ENCODE data around the gene LAMTOR4. TPM values are rescaled to one million over a fixed set of nuclear protein-coding genes. Genes with fewer than 3 reads are reported as not detected.

The LAMTOR4 gene
- total and polyA plus RNA-seq, 2 of the 13 experiments (the other 11 are each of a cell fraction or from before 2014, with no cell fraction given) = 115 to 118 TPM

DNA sequence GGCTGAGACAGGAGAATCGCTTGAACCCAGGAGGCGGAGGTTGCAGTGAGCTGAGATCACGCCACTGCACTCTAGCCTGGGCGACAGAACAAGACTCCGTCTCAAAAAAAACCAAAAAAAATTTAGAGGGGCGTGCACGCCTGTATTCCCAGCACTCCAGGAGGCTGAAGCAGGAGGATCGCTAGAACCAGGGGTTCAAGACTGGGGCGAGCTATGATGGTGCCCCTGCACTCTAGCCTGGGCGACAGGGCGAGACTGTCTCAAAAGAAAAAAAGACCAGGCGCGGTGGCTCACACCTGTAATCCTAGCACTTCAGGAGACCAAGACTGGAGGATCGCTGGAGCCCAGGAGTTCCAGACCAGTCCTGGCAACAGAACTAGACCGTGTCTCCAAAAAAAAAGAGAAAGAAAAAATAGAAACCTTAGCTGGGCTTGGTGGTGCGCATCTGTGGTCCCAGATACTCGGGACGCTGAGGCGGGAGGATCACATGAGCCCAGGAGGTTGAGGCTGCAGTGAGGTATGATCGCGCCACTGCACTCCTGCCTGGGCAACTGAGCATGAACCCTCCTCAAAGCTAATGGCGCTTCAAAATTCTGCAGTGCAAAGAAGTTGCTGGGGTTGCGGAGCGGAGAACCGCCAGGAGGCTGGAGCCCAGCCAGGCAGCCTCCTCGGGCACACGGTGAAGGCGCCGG is 22.3 kb upstream of the LAMTOR4 start (continued):
- TF ChIP-seq, protein P1, sequence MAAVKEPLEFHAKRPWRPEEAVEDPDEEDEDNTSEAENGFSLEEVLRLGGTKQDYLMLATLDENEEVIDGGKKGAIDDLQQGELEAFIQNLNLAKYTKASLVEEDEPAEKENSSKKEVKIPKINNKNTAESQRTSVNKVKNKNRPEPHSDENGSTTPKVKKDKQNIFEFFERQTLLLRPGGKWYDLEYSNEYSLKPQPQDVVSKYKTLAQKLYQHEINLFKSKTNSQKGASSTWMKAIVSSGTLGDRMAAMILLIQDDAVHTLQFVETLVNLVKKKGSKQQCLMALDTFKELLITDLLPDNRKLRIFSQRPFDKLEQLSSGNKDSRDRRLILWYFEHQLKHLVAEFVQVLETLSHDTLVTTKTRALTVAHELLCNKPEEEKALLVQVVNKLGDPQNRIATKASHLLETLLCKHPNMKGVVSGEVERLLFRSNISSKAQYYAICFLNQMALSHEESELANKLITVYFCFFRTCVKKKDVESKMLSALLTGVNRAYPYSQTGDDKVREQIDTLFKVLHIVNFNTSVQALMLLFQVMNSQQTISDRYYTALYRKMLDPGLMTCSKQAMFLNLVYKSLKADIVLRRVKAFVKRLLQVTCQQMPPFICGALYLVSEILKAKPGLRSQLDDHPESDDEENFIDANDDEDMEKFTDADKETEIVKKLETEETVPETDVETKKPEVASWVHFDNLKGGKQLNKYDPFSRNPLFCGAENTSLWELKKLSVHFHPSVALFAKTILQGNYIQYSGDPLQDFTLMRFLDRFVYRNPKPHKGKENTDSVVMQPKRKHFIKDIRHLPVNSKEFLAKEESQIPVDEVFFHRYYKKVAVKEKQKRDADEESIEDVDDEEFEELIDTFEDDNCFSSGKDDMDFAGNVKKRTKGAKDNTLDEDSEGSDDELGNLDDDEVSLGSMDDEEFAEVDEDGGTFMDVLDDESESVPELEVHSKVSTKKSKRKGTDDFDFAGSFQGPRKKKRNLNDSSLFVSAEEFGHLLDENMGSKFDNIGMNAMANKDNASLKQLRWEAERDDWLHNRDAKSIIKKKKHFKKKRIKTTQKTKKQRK (IDR thresholded peaks at IDR 0.05; ENCODE audit: low read length) = no peak
- TF ChIP-seq ZBTB38 (CRISPR knock-in tag; IDR thresholded peaks at IDR 0.05) (0 out of 2 replicates have a peak, but pooled peaks have one; percentile 10), RBAK (CRISPR knock-in tag; IDR thresholded peaks at IDR 0.05) (peak; percentile 18; the same call in 1 of the 2 replicates), ZNF589 (CRISPR knock-in tag; conservative IDR thresholded peaks at IDR 0.05) (no peak), NRL (CRISPR knock-in tag; IDR thresholded peaks at IDR 0.05; ENCODE audit: borderline replicate concordance) (no peak), PTBP1 (IDR thresholded peaks at IDR 0.05; ENCODE audit: low read depth, low read length, poor library complexity, severe bottlenecking) (no peak), ZMYM4 (CRISPR knock-in tag; IDR thresholded peaks at IDR 0.05) (no peak), ZNF782 (CRISPR knock-in tag; IDR thresholded peaks at IDR 0.05; ENCODE audit: borderline replicate concordance) (no peak), TBP (CRISPR knock-in tag; IDR thresholded peaks at IDR 0.05) (no peak), MAF1 (CRISPR knock-in tag; IDR thresholded peaks at IDR 0.05; ENCODE audit: borderline replicate concordance) (no peak), ESRRA (CRISPR knock-in tag; IDR thresholded peaks at IDR 0.05; ENCODE audit: low read depth) (no peak), CBFB (CRISPR knock-in tag; IDR thresholded peaks at IDR 0.05) (no peak), NFRKB (IDR thresholded peaks at IDR 0.05) (0 out of 2 replicates have a peak, but pooled peaks have one; percentile 20)
- TF ChIP-seq, protein P2, sequence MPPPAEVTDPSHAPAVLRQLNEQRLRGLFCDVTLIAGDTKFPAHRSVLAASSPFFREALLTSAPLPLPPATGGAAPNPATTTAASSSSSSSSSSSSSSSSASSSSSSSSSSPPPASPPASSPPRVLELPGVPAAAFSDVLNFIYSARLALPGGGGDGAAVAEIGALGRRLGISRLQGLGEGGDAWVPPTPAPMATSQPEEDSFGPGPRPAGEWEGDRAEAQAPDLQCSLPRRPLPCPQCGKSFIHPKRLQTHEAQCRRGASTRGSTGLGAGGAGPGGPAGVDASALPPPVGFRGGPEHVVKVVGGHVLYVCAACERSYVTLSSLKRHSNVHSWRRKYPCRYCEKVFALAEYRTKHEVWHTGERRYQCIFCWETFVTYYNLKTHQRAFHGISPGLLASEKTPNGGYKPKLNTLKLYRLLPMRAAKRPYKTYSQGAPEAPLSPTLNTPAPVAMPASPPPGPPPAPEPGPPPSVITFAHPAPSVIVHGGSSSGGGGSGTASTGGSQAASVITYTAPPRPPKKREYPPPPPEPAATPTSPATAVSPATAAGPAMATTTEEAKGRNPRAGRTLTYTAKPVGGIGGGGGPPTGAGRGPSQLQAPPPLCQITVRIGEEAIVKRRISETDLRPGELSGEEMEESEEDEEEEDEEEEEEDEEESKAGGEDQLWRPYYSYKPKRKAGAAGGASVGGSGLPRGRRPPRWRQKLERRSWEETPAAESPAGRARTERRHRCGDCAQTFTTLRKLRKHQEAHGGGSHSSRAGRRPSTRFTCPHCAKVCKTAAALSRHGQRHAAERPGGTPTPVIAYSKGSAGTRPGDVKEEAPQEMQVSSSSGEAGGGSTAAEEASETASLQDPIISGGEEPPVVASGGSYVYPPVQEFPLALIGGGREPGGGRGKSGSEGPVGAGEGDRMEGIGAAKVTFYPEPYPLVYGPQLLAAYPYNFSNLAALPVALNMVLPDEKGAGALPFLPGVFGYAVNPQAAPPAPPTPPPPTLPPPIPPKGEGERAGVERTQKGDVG (CRISPR knock-in tag; IDR thresholded peaks at IDR 0.05; ENCODE audit: borderline replicate concordance) = no peak
- TF ChIP-seq, protein P3, sequence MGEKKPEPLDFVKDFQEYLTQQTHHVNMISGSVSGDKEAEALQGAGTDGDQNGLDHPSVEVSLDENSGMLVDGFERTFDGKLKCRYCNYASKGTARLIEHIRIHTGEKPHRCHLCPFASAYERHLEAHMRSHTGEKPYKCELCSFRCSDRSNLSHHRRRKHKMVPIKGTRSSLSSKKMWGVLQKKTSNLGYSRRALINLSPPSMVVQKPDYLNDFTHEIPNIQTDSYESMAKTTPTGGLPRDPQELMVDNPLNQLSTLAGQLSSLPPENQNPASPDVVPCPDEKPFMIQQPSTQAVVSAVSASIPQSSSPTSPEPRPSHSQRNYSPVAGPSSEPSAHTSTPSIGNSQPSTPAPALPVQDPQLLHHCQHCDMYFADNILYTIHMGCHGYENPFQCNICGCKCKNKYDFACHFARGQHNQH (CRISPR knock-in tag; IDR thresholded peaks at IDR 0.05) = peak; percentile 40; the same call in 1 of the 2 replicates
- TF ChIP-seq, protein P4, sequence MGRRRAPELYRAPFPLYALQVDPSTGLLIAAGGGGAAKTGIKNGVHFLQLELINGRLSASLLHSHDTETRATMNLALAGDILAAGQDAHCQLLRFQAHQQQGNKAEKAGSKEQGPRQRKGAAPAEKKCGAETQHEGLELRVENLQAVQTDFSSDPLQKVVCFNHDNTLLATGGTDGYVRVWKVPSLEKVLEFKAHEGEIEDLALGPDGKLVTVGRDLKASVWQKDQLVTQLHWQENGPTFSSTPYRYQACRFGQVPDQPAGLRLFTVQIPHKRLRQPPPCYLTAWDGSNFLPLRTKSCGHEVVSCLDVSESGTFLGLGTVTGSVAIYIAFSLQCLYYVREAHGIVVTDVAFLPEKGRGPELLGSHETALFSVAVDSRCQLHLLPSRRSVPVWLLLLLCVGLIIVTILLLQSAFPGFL (CRISPR knock-in tag; IDR thresholded peaks at IDR 0.05) = no peak
- TF ChIP-seq, protein P5, sequence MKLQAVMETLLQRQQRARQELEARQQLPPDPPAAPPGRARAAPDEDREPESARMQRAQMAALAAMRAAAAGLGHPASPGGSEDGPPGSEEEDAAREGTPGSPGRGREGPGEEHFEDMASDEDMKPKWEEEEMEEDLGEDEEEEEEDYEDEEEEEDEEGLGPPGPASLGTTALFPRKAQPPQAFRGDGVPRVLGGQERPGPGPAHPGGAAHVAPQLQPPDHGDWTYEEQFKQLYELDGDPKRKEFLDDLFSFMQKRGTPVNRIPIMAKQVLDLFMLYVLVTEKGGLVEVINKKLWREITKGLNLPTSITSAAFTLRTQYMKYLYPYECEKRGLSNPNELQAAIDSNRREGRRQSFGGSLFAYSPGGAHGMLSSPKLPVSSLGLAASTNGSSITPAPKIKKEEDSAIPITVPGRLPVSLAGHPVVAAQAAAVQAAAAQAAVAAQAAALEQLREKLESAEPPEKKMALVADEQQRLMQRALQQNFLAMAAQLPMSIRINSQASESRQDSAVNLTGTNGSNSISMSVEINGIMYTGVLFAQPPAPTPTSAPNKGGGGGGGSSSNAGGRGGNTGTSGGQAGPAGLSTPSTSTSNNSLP (IDR thresholded peaks at IDR 0.05; ENCODE audit: low read depth, low read length) = no peak
